ENCODE data around the gene PAX4. TPM values are rescaled to one million over a fixed set of nuclear protein-coding genes. Genes with fewer than 3 reads are reported as not detected.
A peak's percentile ranks its signal among the peaks of the same experiment; 100 is the strongest.

Gene PAX4
- total and polyA plus RNA-seq, 2 donors: not detected

- H3K27ac ChIP-seq (ENCODE audit: low read depth): no peak overlapping the region
- H3K4me1 ChIP-seq (ENCODE audit: insufficient read depth): no peaks in the 10 kb centered on the region
- H3K4me3 ChIP-seq (ENCODE audit: low read depth, low read length): no peak overlapping the region
- H3K36me3 ChIP-seq (ENCODE audit: insufficient read depth): no peaks in the 10 kb centered on the region
- 90% methylated on average over 5 of the region's 5 CpGs for WGBS
- no peak for DNase-seq (ENCODE audit: extremely low spot score)
Observed at GRCh38 chr7:127616724-127617123, 1.2 kb downstream of the PAX4 start.

DNA sequence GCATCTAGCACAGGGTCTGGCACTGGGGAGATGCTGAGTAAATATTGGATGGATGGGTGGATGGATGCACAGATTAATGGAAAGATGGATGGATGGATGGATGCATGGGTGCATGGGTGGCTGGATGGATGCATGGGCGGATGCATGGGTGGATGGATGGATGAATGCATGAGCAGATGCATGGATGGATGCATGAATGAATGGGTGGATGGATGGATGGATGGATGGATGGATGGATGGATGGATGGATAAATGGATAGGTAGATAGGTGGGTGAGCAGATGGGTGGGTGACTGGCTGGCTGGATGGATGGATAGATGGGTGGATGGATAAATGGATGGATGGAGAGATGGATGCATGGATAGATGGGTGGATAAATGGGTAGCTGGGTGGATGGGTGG, 5.7 kb downstream of the PAX4 start:
- H3K36me3 ChIP-seq (ENCODE audit: insufficient read depth): no peaks in the 10 kb centered on the region
- no peak overlapping the region for H3K27ac ChIP-seq (ENCODE audit: low read depth)
- no peaks in the 10 kb centered on the region for H3K4me1 ChIP-seq (ENCODE audit: insufficient read depth)
- H3K4me3 ChIP-seq (ENCODE audit: low read depth, low read length): no peak overlapping the region
- 89% methylated on average over 1 of the region's 1 CpG for WGBS
- DNase-seq (ENCODE audit: extremely low spot score): no peak

- no peaks in the 10 kb centered on the region for H3K36me3 ChIP-seq (ENCODE audit: insufficient read depth)
- no peaks in the 10 kb centered on the region for H3K4me1 ChIP-seq (ENCODE audit: insufficient read depth)
- H3K4me3 ChIP-seq (ENCODE audit: low read depth, low read length): no peak overlapping the region
- no peak for DNase-seq (ENCODE audit: extremely low spot score)
- no peak overlapping the region for H3K27ac ChIP-seq (ENCODE audit: low read depth)
- 91% methylated on average over 6 of the region's 6 CpGs for WGBS
Observed at GRCh38 chr7:127609297-127609696, 8.6 kb downstream of the PAX4 start.

GRCh38 chr7:127608446-127608845, 9.5 kb downstream of the PAX4 start:
- DNase-seq (ENCODE audit: extremely low spot score): no peak
- Histone ChIP-seq H3K27ac (ENCODE audit: low read depth) (no peak overlapping the region), H3K4me3 (ENCODE audit: low read depth, low read length) (no peak overlapping the region), H3K4me1 (ENCODE audit: insufficient read depth) (no peaks in the 10 kb centered on the region), H3K36me3 (ENCODE audit: insufficient read depth) (no peaks in the 10 kb centered on the region)
- 92% methylated on average over 6 of the region's 6 CpGs for WGBS

DNA sequence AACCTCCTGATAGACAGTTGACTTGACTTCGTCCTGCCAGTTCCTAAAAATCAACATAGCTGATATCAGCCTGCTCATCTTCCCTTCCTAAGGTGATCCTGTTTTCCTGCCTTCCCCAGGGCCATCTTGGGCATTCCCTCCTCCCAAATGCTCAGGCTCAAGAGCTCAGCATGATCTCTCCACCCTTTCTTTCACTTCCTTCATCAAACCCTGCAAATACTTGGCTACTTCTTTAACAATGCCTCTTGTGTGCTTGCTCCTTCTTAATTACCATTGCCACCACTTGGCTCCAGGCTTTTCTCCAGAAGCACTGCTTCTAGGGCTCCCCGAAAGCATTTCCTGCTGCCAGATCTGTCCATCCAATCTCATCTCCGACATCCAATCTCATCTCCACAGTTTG, 17.1 kb downstream of the PAX4 start:
- no peaks in the 10 kb centered on the region for H3K4me1 ChIP-seq (ENCODE audit: insufficient read depth)
- no peak overlapping the region for H3K27ac ChIP-seq (ENCODE audit: low read depth)
- 83% methylated on average over 3 of the region's 3 CpGs for WGBS
- no peaks in the 10 kb centered on the region for H3K36me3 ChIP-seq (ENCODE audit: insufficient read depth)
- DNase-seq (ENCODE audit: extremely low spot score): no peak
- H3K4me3 ChIP-seq (ENCODE audit: low read depth, low read length): no peak overlapping the region

DNA sequence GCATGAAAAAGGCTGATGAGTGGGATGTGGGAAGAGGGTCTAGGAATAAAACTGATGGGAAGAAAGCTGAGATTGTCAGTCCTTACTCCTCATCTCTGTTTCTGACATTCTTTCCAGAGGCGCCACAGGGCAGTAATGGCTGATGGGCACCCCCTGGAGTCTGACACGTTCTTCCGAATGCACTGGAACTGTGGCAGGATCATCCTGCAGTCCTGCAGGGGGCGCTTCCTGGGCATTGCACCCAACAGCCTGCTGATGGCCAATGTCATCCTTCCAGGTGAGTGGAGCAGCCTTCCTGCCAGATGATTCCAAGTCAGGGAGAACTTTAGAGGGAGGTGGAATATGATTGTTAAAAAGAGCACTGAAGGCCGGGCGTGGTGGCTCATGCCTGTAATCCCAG, 19.6 kb downstream of the PAX4 start:
- Histone ChIP-seq H3K4me1 (ENCODE audit: insufficient read depth) (no peaks in the 10 kb centered on the region), H3K27ac (ENCODE audit: low read depth) (no peak overlapping the region), H3K36me3 (ENCODE audit: insufficient read depth) (no peaks in the 10 kb centered on the region), H3K4me3 (ENCODE audit: low read depth, low read length) (no peak overlapping the region)
- 55% methylated on average over 6 of the region's 6 CpGs for WGBS
- no peak for DNase-seq (ENCODE audit: extremely low spot score)

- Histone ChIP-seq H3K36me3 (ENCODE audit: insufficient read depth) (peaks cover 4% of the 10 kb centered on the region), H3K4me3 (ENCODE audit: low read depth, low read length) (no peak overlapping the region), H3K4me1 (ENCODE audit: insufficient read depth) (no peaks in the 10 kb centered on the region), H3K27ac (ENCODE audit: low read depth) (no peak overlapping the region)
- WGBS: 91% methylated on average over 5 of the region's 5 CpGs
- DNase-seq (ENCODE audit: extremely low spot score): no peak
Observed at GRCh38 chr7:127595737-127596136, 22.2 kb downstream of the PAX4 start.

- H3K36me3 ChIP-seq (ENCODE audit: insufficient read depth): peaks cover 4% of the 10 kb centered on the region
- 78% methylated on average over 1 of the region's 1 CpG for WGBS
- H3K4me1 ChIP-seq (ENCODE audit: insufficient read depth): peaks cover under 1% of the 10 kb centered on the region
- no peak overlapping the region for H3K4me3 ChIP-seq (ENCODE audit: low read depth, low read length)
- no peak for DNase-seq (ENCODE audit: extremely low spot score)
- H3K27ac ChIP-seq (ENCODE audit: low read depth): no peak overlapping the region
Observed at GRCh38 chr7:127594490-127594889, 23.5 kb downstream of the PAX4 start.

- no peak for DNase-seq (ENCODE audit: extremely low spot score)
- peaks cover 3% of the 10 kb centered on the region for H3K4me1 ChIP-seq (ENCODE audit: insufficient read depth)
- no peak overlapping the region for H3K4me3 ChIP-seq (ENCODE audit: low read depth, low read length)
- WGBS: 81% methylated on average over 4 of the region's 4 CpGs
- H3K36me3 ChIP-seq (ENCODE audit: insufficient read depth): peaks cover 4% of the 10 kb centered on the region
- H3K27ac ChIP-seq (ENCODE audit: low read depth): no peak overlapping the region
Observed at GRCh38 chr7:127592550-127592949, 25.4 kb downstream of the PAX4 start.

DNA sequence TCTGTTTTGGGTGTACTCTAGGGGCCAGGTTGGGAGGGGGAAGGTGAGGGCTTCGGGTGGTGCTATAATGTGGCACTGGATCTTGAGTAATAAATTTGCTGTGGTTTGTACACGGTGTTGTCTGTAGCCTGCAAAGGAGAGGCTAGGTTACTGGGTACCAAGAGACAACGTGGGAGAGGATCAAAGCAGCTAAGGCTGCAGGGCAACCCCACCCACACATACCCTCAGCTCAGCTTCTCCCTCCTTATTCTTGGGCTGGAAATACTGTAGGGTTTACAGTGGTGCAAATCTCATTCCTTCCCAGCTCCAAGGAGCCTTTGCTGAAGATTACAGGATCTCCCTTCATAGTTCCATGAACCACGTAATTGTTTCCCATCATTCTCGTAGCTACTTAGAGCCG, 26.4 kb downstream of the PAX4 start:
- WGBS: 85% methylated on average over 6 of the region's 6 CpGs
- H3K27ac ChIP-seq (ENCODE audit: low read depth): no peak overlapping the region
- peaks cover 3% of the 10 kb centered on the region for H3K4me1 ChIP-seq (ENCODE audit: insufficient read depth)
- no peak overlapping the region for H3K4me3 ChIP-seq (ENCODE audit: low read depth, low read length)
- DNase-seq (ENCODE audit: extremely low spot score): no peak
- peaks cover 4% of the 10 kb centered on the region for H3K36me3 ChIP-seq (ENCODE audit: insufficient read depth)

GRCh38 chr7:127591189-127591588, 26.8 kb downstream of the PAX4 start:
- Histone ChIP-seq H3K27ac (ENCODE audit: low read depth) (no peak overlapping the region), H3K36me3 (ENCODE audit: insufficient read depth) (peaks cover 4% of the 10 kb centered on the region), H3K4me3 (ENCODE audit: low read depth, low read length) (no peak overlapping the region), H3K4me1 (ENCODE audit: insufficient read depth) (peaks cover 3% of the 10 kb centered on the region)
- no peak for DNase-seq (ENCODE audit: extremely low spot score)
- 95% methylated on average over 7 of the region's 7 CpGs for WGBS

DNA sequence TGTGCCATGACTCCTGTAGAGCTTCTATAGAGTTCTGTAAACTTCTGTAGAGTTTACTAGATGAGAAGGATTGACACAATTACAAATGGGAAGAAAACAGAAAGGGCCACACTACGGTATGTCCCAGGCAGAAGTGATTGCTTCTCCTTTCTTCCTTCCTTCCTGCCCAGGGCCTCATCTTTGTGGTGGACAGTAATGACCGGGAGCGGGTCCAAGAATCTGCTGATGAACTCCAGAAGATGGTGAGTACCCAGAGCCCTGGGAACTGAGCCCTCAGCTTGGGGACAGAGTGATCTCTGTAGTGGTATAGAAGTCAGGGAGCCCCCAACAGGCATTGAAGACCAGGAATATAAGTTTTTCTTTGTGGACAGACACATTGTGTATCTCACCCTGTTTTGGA, 28.0 kb downstream of the PAX4 start:
- 77% methylated on average over 3 of the region's 3 CpGs for WGBS
- DNase-seq (ENCODE audit: extremely low spot score): no peak
- Histone ChIP-seq H3K4me1 (ENCODE audit: insufficient read depth) (peaks cover 3% of the 10 kb centered on the region), H3K36me3 (ENCODE audit: insufficient read depth) (peaks cover 4% of the 10 kb centered on the region), H3K4me3 (ENCODE audit: low read depth, low read length) (no peak overlapping the region), H3K27ac (ENCODE audit: low read depth) (no peak overlapping the region)

- Histone ChIP-seq H3K27ac (ENCODE audit: low read depth) (peak overlapping the region; percentile 85), H3K4me3 (ENCODE audit: low read depth, low read length) (peak overlapping the region; percentile 98), H3K4me1 (ENCODE audit: insufficient read depth) (peaks cover 5% of the 10 kb centered on the region), H3K36me3 (ENCODE audit: insufficient read depth) (peaks cover 4% of the 10 kb centered on the region)
- DNase-seq (ENCODE audit: extremely low spot score): no peak
- WGBS: 4% methylated on average over 43 of the region's 43 CpGs
Observed at GRCh38 chr7:127588697-127589482, 29.1 kb downstream of the PAX4 start.

- Histone ChIP-seq H3K27ac (ENCODE audit: low read depth) (peak within 1 kb of the TSS; percentile 85), H3K4me1 (ENCODE audit: insufficient read depth) (peaks cover 5% of the 10 kb centered on the region), H3K4me3 (ENCODE audit: low read depth, low read length) (peak within 1 kb of the TSS; percentile 98), H3K36me3 (ENCODE audit: insufficient read depth) (peaks cover 4% of the 10 kb centered on the region)
- peak; percentile 48 for DNase-seq (ENCODE audit: extremely low spot score)
- WGBS: under 1% methylated on average over 77 of the region's 77 CpGs
Observed at GRCh38 chr7:127588019-127588696, 29.8 kb downstream of the PAX4 start, which contains the start of gene ARF5. Gene ARF5 (plus strand): TSS chr7:127588411. CDS start chr7:127588499, 88 bp downstream.
